Skeletal muscle tissue (tissue), 4 donors: ENCODE data around the gene ASPHD1. TPM values are rescaled to one million over a fixed set of nuclear protein-coding genes. Genes with fewer than 3 reads are reported as not detected.

Source experiments
- H3K27ac ChIP-seq: one replicate; pipeline ENCODE4 v1.7.0; 2013; ENCODE audit warnings: mild to moderate bottlenecking, low read depth, low read length, inconsistent platforms
- H3K27me3 ChIP-seq, 3 donors: one replicate each; pipeline ENCODE4 v1.7.0; 2013; ENCODE audit warnings: low read length in 3 of 3; ENCODE audit not compliant: control insufficient read depth in 3 of 3, insufficient read depth in 3 of 3
- H3K36me3 ChIP-seq, 3 donors: one replicate each; pipeline ENCODE4 v1.7.0; 2013; ENCODE audit warnings: low read length in 3 of 3; ENCODE audit not compliant: control insufficient read depth in 3 of 3, insufficient read depth in 3 of 3
- H3K4me1 ChIP-seq, 3 donors: one replicate each; pipeline ENCODE4 v1.7.0; 2013; ENCODE audit warnings: low read length in 3 of 3, mild to moderate bottlenecking in 3 of 3; ENCODE audit not compliant: control insufficient read depth in 3 of 3, insufficient read depth in 3 of 3
- H3K4me3 ChIP-seq, 3 donors: one replicate each; pipeline ENCODE4 v1.7.0; 2013; ENCODE audit warnings: low read length in 3 of 3
- H3K9ac ChIP-seq, 3 donors: one replicate each; pipeline ENCODE4 v1.7.0; 2013; ENCODE audit warnings: low read length in 3 of 3, mild to moderate bottlenecking in 3 of 3, moderate library complexity in 2 of 3, low read depth in 1 of 3
- H3K9me3 ChIP-seq, 3 donors: one replicate each; pipeline ENCODE4 v1.7.0; 2013; ENCODE audit warnings: low read length in 3 of 3; ENCODE audit not compliant: control insufficient read depth in 3 of 3
- total RNA-seq: library from RNA; depleted of rRNA; stranded (reverse); fragments of >200 nt; gene quantifications from one replicate; pipeline ENCODE4 v1.2.3, GENCODE V29; 2014
- donor health status: Osteomylitis.

ASPHD1 gene
- total RNA-seq, 1 donor from 2014 or later: not detected

GRCh38 chr16:29894352-29894751 is 5.9 kb upstream of the ASPHD1 start:
- H3K27ac ChIP-seq: no peak overlapping the region
- no peak overlapping the region for H3K9ac ChIP-seq
- peaks cover 14 to 27% (median 17%) of the 10 kb centered on the region in 3 donors for H3K27me3 ChIP-seq
- no peaks in the 10 kb centered on the region for H3K9me3 ChIP-seq
- no peaks in the 10 kb centered on the region for H3K36me3 ChIP-seq
- no peak overlapping the region for H3K4me3 ChIP-seq
- H3K4me1 ChIP-seq: no peaks in the 10 kb centered on the region

- Histone ChIP-seq H3K9me3 (no peaks in the 10 kb centered on the region), H3K4me1 (peaks cover 4 to 8% (median 7%) of the 10 kb centered on the region in 3 donors), H3K9ac (no peak overlapping the region), H3K27ac (no peak overlapping the region), H3K4me3 (no peak overlapping the region), H3K36me3 (no peaks in the 10 kb centered on the region), H3K27me3 (peaks cover 26 to 39% (median 36%) of the 10 kb centered on the region in 3 donors)
These were observed 3.4 kb upstream of the ASPHD1 start for GRCh38 chr16:29896841-29897240.

DNA sequence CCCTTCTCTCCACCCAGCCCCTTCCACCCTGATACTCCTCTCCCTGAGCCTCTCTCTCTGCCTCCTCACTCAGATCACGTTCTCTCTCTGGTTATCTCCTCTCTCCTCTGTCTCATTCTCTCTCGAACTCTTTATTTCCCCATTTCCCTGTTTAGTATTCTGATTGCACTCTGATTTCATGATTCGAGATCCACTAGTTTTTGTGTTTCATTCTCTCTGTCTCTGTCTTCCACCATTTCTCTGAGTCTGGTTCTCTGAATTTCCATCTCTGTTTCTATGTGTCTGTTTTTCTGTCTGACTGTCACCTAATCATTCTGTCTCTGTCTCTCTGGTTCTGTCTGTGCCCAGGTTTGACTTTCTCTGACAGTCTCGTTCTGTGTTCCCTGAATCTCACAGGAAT is 3.0 kb upstream of the ASPHD1 start:
- peaks cover 4 to 8% (median 7%) of the 10 kb centered on the region in 3 donors for H3K4me1 ChIP-seq
- H3K9ac ChIP-seq: no peak overlapping the region
- H3K36me3 ChIP-seq: no peaks in the 10 kb centered on the region
- H3K4me3 ChIP-seq: no peak overlapping the region
- no peak overlapping the region for H3K27ac ChIP-seq
- H3K9me3 ChIP-seq: no peaks in the 10 kb centered on the region
- H3K27me3 ChIP-seq: peaks cover 26 to 40% (median 37%) of the 10 kb centered on the region in 3 donors

DNA sequence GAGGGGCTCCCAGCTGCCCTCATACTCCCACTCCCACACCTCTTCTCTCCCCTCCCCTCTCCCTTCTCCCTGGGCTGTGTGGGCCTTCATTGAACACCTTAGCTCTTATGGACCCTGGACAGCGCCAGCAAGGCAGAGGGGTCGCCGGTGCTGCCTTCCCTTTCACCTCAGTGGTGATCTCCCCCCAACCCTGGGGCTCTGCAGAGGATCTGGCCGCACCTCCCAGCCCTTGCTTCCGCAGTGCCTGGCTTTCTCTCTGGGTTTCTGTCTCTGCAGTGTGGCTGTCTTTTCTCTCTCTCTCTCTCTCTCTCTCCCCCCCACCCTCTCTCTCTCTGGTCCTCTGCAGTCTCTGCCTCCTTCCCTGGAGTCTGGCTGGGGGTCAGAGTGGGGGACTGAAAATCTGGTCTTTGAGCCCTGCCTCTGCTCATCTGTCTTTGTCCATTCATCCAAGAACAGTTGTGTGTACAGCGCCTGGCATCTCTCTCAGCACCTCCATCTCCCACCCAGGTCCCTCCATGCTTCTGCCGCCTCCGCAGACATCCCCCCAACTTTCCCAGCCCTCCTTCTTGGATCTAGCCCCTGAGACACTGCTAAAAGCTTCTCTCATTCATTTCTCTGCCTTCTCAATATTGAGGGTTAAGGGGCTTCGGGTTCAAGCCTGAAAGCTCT is 2.0 kb upstream of the ASPHD1 start:
- Histone ChIP-seq H3K27ac (no peak overlapping the region), H3K9ac (no peak overlapping the region), H3K36me3 (no peaks in the 10 kb centered on the region), H3K9me3 (no peaks in the 10 kb centered on the region), H3K4me1 (peaks cover 4 to 8% (median 7%) of the 10 kb centered on the region in 3 donors), H3K4me3 (no peak overlapping the region), H3K27me3 (peaks cover 26 to 40% (median 37%) of the 10 kb centered on the region in 3 donors)

GRCh38 chr16:29898804-29899515 is 1.3 kb upstream of the ASPHD1 start:
- Histone ChIP-seq H3K4me3 (no peak overlapping the region), H3K27ac (no peak overlapping the region), H3K27me3 (peaks cover 26 to 40% (median 37%) of the 10 kb centered on the region in 3 donors), H3K9ac (no peak overlapping the region), H3K9me3 (no peaks in the 10 kb centered on the region), H3K36me3 (no peaks in the 10 kb centered on the region), H3K4me1 (peaks cover 4 to 8% (median 7%) of the 10 kb centered on the region in 3 donors)

GRCh38 chr16:29899516-29900101 is 679 bp upstream of the ASPHD1 start, which contains the start of gene SEZ6L2:
Gene SEZ6L2 (minus strand): TSS chr16:29899550. CDS start chr16:29899019, 531 bp downstream.
- Histone ChIP-seq H3K9ac (no peak within 1 kb of the TSS), H3K27ac (no peak within 1 kb of the TSS), H3K4me3 (peak within 1 kb of the TSS in 2 of 3 donors; percentile 48 to 63), H3K9me3 (no peaks in the 10 kb centered on the region), H3K4me1 (peaks cover 4 to 8% (median 7%) of the 10 kb centered on the region in 3 donors), H3K27me3 (peaks cover 26 to 40% (median 38%) of the 10 kb centered on the region in 3 donors), H3K36me3 (no peaks in the 10 kb centered on the region)

DNA sequence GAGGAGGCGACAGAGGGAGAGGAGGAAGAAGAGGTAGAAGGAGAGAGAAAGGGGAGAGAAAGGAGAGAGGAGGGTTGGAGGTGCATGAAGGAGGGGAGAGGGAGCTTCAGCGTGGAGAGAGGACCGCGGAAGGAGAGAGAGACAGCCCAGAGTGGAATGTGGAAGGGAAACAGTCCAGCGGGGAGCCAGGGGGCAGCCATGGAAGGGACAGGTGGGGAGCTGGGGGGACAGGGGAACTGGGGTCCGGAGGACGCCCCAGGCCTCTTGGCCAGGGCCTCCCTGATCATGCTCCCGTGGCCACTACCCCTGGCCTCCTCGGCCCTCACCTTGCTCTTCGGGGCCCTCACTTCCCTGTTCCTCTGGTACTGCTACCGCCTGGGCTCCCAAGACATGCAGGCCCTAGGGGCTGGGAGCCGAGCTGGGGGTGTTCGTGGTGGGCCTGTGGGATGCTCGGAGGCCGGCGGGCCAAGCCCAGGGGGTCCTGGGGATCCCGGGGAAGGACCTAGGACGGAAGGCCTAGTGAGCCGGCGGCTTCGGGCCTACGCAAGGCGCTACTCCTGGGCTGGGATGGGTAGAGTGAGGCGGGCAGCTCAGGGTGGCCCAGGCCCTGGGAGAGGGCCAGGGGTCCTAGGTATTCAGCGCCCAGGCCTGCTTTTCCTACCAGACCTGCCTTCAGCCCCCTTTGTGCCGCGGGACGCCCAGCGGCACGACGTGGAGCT is 759 bp downstream of the ASPHD1 start:
- Histone ChIP-seq H3K36me3 (no peaks in the 10 kb centered on the region), H3K4me1 (peaks cover 4 to 8% (median 7%) of the 10 kb centered on the region in 3 donors), H3K9ac (no peak overlapping the region), H3K27ac (no peak overlapping the region), H3K27me3 (peaks cover 26 to 40% (median 40%) of the 10 kb centered on the region in 3 donors), H3K9me3 (no peaks in the 10 kb centered on the region), H3K4me3 (peak overlapping the region in 2 of 3 donors; percentile 22 to 48)

DNA sequence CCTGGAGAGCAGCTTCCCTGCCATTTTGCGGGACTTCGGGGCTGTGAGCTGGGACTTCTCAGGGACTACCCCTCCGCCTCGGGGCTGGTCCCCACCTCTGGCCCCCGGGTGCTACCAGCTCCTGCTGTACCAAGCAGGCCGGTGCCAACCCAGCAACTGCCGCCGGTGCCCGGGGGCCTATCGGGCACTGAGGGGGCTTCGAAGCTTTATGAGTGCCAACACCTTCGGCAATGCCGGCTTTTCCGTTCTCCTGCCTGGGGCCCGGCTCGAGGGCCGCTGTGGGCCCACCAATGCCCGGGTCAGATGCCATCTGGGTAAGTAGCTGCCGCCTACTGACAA is 1.3 kb downstream of the ASPHD1 start:
- H3K9ac ChIP-seq: no peak overlapping the region
- peaks cover 4 to 8% (median 7%) of the 10 kb centered on the region in 3 donors for H3K4me1 ChIP-seq
- no peaks in the 10 kb centered on the region for H3K9me3 ChIP-seq
- no peaks in the 10 kb centered on the region for H3K36me3 ChIP-seq
- H3K27me3 ChIP-seq: peaks cover 26 to 38% (median 37%) of the 10 kb centered on the region in 3 donors
- no peak overlapping the region for H3K4me3 ChIP-seq
- no peak overlapping the region for H3K27ac ChIP-seq

GRCh38 chr16:29903590-29903989 is 3.3 kb downstream of the ASPHD1 start:
- Histone ChIP-seq H3K36me3 (no peaks in the 10 kb centered on the region), H3K4me1 (peaks cover 4 to 8% (median 7%) of the 10 kb centered on the region in 3 donors), H3K9ac (no peak overlapping the region), H3K27ac (no peak overlapping the region), H3K4me3 (no peak overlapping the region), H3K27me3 (peaks cover 14 to 25% (median 20%) of the 10 kb centered on the region in 3 donors), H3K9me3 (no peaks in the 10 kb centered on the region)
